Kasumi-1 (cell line): ENCODE results near the gene METTL27.
A peak's percentile ranks its signal among the peaks of the same experiment; 100 is the strongest.
"Not testable (repeated sequence)": the region's sequence is repeated elsewhere in the genome, so short reads cannot be mapped to it uniquely, and the experiment has no call there.

ENCODE experiments used
- DNase-seq, 2 experiments: peaks; one replicate each; lab custom pipeline; 2025; lab: John Stamatoyannopoulos, UW

METTL27 gene

DNA sequence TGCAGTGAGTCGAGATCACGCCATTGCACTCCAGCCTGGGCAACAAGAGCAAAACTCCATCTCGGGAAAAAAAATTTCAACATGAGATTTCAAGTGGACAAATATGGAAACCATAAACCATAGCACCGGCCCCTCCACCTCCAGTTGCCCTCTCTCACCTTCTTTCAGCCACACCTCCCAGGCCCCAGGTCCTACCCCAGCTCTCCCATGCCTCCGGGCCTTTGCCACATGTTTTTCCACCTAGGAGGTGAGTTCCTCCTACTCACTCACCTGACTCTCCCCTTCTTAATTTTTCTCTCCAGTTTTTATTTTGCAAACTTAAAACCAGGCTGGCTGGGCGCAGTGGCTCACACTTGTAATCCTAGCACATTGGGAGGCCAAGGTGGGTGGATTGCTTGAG, 25.2 kb downstream of the METTL27 start:
- peak in 1 of 2 experiments; percentile 10 for DNase-seq

- DNase-seq: no peak
These were observed 26.9 kb downstream of the METTL27 start for GRCh38 chr7:73815436-73815835.

GRCh38 chr7:73812996-73813395, 29.3 kb downstream of the METTL27 start:
- no peak for DNase-seq

DNA sequence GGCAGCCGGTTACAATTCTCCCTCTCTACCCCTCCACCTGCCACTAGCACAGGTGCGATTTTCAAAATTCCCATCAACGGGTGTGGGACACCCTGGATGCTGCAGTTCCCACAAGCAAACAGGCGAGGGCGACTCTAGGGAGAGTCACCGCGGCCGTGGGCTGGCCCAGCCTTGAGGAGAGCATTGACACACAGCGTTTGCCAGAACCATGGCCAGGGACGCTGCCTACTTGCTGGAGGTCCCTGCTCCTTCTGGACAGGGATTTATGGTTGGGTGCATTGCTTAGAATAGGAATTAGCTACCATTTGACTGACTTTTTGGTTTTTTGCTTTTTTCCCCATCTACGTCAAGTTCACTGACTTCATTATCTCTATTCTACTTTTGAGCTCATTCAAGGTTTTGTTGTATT, 30.6 kb downstream of the METTL27 start:
- peak; percentile 44 to 56 for DNase-seq

- no peak for DNase-seq
These were observed 31.3 kb downstream of the METTL27 start for GRCh38 chr7:73810998-73811360.

- DNase-seq: no peak
These were observed 32.8 kb downstream of the METTL27 start for GRCh38 chr7:73809467-73809951.

- no peak for DNase-seq
These were observed 39.9 kb downstream of the METTL27 start for GRCh38 chr7:73802459-73802858.

DNA sequence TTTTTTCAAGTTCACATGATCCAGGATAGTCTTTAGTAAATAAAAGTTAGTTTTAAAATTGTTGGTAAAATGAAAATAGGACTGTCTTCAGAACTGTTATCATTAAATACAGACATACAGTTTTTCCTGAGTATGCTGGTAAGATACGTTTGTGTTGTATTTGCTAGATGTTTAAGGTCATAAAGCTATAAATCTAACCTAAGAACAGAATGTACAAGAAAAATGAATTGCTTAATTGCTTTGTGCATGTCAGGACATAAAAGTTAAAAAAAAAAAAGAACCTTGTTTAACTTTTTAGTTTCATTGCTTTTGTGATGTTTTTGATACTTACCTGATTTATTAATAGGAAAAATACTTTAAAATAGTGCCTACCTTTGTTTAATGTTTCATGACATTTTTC, 40.7 kb downstream of the METTL27 start:
- no peak for DNase-seq

- no peak for DNase-seq
These were observed 42.8 kb downstream of the METTL27 start for GRCh38 chr7:73799282-73800141.

DNA sequence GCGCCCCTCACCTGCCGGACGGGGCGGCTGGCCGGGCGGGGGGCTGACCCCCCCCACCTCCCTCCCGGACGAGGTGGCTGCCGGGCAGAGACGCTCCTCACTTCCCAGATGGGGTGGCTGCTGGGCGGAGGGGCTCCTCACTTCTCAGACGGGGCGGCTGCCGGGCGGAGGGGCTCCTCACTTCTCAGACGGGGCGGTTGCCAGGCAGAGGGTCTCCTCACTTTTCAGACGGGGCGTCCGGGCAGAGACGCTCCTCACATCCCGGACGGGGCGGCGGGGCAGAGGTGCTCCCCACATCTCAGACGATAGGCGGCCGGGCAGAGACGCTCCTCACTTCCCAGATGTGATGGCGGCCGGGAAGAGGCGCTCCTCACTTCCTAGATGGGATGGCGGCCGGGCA, 45.1 kb downstream of the METTL27 start:
- DNase-seq: not testable (repeated sequence)

- not testable (repeated sequence) for DNase-seq
These were observed 45.7 kb downstream of the METTL27 start for GRCh38 chr7:73796656-73797055.

GRCh38 chr7:73795188-73795587, 47.1 kb downstream of the METTL27 start:
- not testable (repeated sequence) for DNase-seq

GRCh38 chr7:73791170-73791690, 51.1 kb downstream of the METTL27 start:
- not testable (repeated sequence) for DNase-seq

- no peak for DNase-seq
These were observed 53.3 kb downstream of the METTL27 start for GRCh38 chr7:73789051-73789450.

DNA sequence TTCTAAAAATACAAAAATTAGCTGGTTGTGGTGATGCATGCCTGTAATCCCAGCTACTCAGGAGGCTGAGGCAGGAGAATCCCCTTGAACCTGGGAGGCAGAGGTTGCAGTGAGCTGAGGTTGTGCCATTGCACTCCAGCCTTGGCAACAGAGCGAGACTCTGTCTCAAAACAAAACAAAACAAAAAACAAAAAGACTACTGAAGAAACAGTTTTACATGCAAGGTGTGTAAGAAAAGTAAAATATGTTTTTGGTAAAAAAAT, 54.6 kb downstream of the METTL27 start:
- not testable (repeated sequence) for DNase-seq

- DNase-seq: no peak
These were observed 55.7 kb downstream of the METTL27 start for GRCh38 chr7:73786588-73786987.
